ENCODE data around the gene SF3B3. TPM values are rescaled to one million over a fixed set of nuclear protein-coding genes. Genes with fewer than 3 reads are reported as not detected.
"Not testable (repeated sequence)": the region's sequence is repeated elsewhere in the genome, so short reads cannot be mapped to it uniquely, and the experiment has no call there.

The SF3B3 gene
- total RNA-seq, 1 donor from 2014 or later: 182 TPM

GRCh38 chr16:70511833-70512232 is 11.8 kb upstream of the SF3B3 start:
- Mint-ChIP-seq H3K27me3 (ENCODE audit: low read depth) (no peaks in the 10 kb centered on the region), H3K4me3 (ENCODE audit: unreplicated experiment) (no peak overlapping the region), H3K27ac (ENCODE audit: unreplicated experiment) (no peak overlapping the region), H3K36me3 (ENCODE audit: low read depth) (peaks cover 21% of the 10 kb centered on the region), H3K9me3 (ENCODE audit: low read depth) (no peaks in the 10 kb centered on the region), H3K4me1 (ENCODE audit: low read depth) (no peaks in the 10 kb centered on the region)
- TF ChIP-seq CTCF (IDR thresholded peaks at IDR 0.05): no peak
- no peak for DNase-seq (ENCODE audit: low spot score)

GRCh38 chr16:70512456-70512855 is 11.2 kb upstream of the SF3B3 start:
- no peak for TF ChIP-seq CTCF (IDR thresholded peaks at IDR 0.05)
- no peak overlapping the region for H3K4me3 Mint-ChIP-seq (ENCODE audit: unreplicated experiment)
- no peaks in the 10 kb centered on the region for H3K4me1 Mint-ChIP-seq (ENCODE audit: low read depth)
- H3K27me3 Mint-ChIP-seq (ENCODE audit: low read depth): no peaks in the 10 kb centered on the region
- peaks cover 20% of the 10 kb centered on the region for H3K36me3 Mint-ChIP-seq (ENCODE audit: low read depth)
- H3K27ac Mint-ChIP-seq (ENCODE audit: unreplicated experiment): no peak overlapping the region
- H3K9me3 Mint-ChIP-seq (ENCODE audit: low read depth): no peaks in the 10 kb centered on the region
- DNase-seq (ENCODE audit: low spot score): no peak

- no peak for DNase-seq (ENCODE audit: low spot score)
Measured at GRCh38 chr16:70520612-70521297, 2.9 kb upstream of the SF3B3 start.

GRCh38 chr16:70522216-70523075 is 1.2 kb upstream of the SF3B3 start:
- DNase-seq (ENCODE audit: low spot score): no peak
- H3K27ac Mint-ChIP-seq (ENCODE audit: unreplicated experiment): peak overlapping the region; percentile 99
- H3K9me3 Mint-ChIP-seq (ENCODE audit: low read depth): no peaks in the 10 kb centered on the region
- H3K4me1 Mint-ChIP-seq (ENCODE audit: low read depth): peaks cover 50% of the 10 kb centered on the region
- peaks cover 6% of the 10 kb centered on the region for H3K36me3 Mint-ChIP-seq (ENCODE audit: low read depth)
- no peak for TF ChIP-seq CTCF (IDR thresholded peaks at IDR 0.05)
- H3K4me3 Mint-ChIP-seq (ENCODE audit: unreplicated experiment): peak overlapping the region; percentile 93
- no peaks in the 10 kb centered on the region for H3K27me3 Mint-ChIP-seq (ENCODE audit: low read depth)

More at GRCh38 chr16:70520612-70521297, 2.9 kb upstream of the SF3B3 start:
- no peaks in the 10 kb centered on the region for H3K27me3 Mint-ChIP-seq (ENCODE audit: low read depth)
- no peaks in the 10 kb centered on the region for H3K9me3 Mint-ChIP-seq (ENCODE audit: low read depth)
- H3K36me3 Mint-ChIP-seq (ENCODE audit: low read depth): peaks cover 5% of the 10 kb centered on the region
- peaks cover 33% of the 10 kb centered on the region for H3K4me1 Mint-ChIP-seq (ENCODE audit: low read depth)
- no peak for TF ChIP-seq CTCF (IDR thresholded peaks at IDR 0.05)
- H3K4me3 Mint-ChIP-seq (ENCODE audit: unreplicated experiment): no peak overlapping the region
- H3K27ac Mint-ChIP-seq (ENCODE audit: unreplicated experiment): peak overlapping the region; percentile 59

- DNase-seq (ENCODE audit: low spot score): peak; percentile 95
- TF ChIP-seq CTCF (IDR thresholded peaks at IDR 0.05): no peak
- Mint-ChIP-seq H3K9me3 (ENCODE audit: low read depth) (no peaks in the 10 kb centered on the region), H3K4me3 (ENCODE audit: unreplicated experiment) (peak within 1 kb of the TSS; percentile 93), H3K36me3 (ENCODE audit: low read depth) (peaks cover 5% of the 10 kb centered on the region), H3K27me3 (ENCODE audit: low read depth) (no peaks in the 10 kb centered on the region), H3K27ac (ENCODE audit: unreplicated experiment) (peak within 1 kb of the TSS; percentile 99), H3K4me1 (ENCODE audit: low read depth) (peaks cover 52% of the 10 kb centered on the region)
Measured at GRCh38 chr16:70523076-70523742, 407 bp upstream of the SF3B3 start, which contains the start of gene COG4. Gene COG4, minus strand, starts transcription at chr16:70523554. Its CDS starts 11 bp downstream, at chr16:70523543.

GRCh38 chr16:70524399-70524825 is 796 bp downstream of the SF3B3 start:
- Mint-ChIP-seq H3K27ac (ENCODE audit: unreplicated experiment) (peak overlapping the region; percentile 99), H3K4me1 (ENCODE audit: low read depth) (peaks cover 64% of the 10 kb centered on the region), H3K4me3 (ENCODE audit: unreplicated experiment) (peak overlapping the region; percentile 93)
- H3K9me3 Mint-ChIP-seq (ENCODE audit: low read depth); H3K36me3 Mint-ChIP-seq (ENCODE audit: low read depth); H3K27me3 Mint-ChIP-seq (ENCODE audit: low read depth); DNase-seq (ENCODE audit: low spot score): not testable (repeated sequence)
